Loucy (cell line): ENCODE results near the gene ACSF3.

Experiments
- H2AFZ ChIP-seq: fragments of 200-600 bp; sonication (generic); 2 replicates; pipeline ENCODE4 v1.6.0; 2016; ENCODE audit warnings: antibody characterized with exemption, mild to moderate bottlenecking, low read length, moderate library complexity
- H3F3A ChIP-seq: fragments of 200-600 bp; 2 replicates; pipeline ENCODE4 v1.6.0; 2016; ENCODE audit warnings: antibody characterized with exemption, low read depth, mild to moderate bottlenecking
- H3K27me3 ChIP-seq: fragments of 200-600 bp; sonication (generic); 2 replicates; pipeline ENCODE4 v1.6.1; 2014; ENCODE audit warnings: low read length, mild to moderate bottlenecking; ENCODE audit not compliant: insufficient read depth, poor library complexity, severe bottlenecking
- H3K36me3 ChIP-seq: fragments of 200-600 bp; sonication (generic); 2 replicates; pipeline ENCODE4 v1.6.1; 2016; ENCODE audit warnings: low read length; ENCODE audit not compliant: insufficient read depth
- H3K4me1 ChIP-seq: fragments of 200-600 bp; sonication (generic); 2 replicates; pipeline ENCODE4 v1.5.1; 2014; ENCODE audit warnings: low read length, mild to moderate bottlenecking; ENCODE audit not compliant: insufficient read depth, poor library complexity, severe bottlenecking
- H3K4me2 ChIP-seq: fragments of 200-600 bp; sonication (generic); 2 replicates; pipeline ENCODE4 v1.6.0; 2014; ENCODE audit warnings: antibody characterized with exemption, low read length, low read depth, mild to moderate bottlenecking; ENCODE audit not compliant: poor library complexity, severe bottlenecking
- H3K4me3 ChIP-seq: fragments of 200-600 bp; sonication (generic); 2 replicates; pipeline ENCODE4 v1.5.1; 2014; ENCODE audit warnings: low read length, mild to moderate bottlenecking, mixed read lengths; ENCODE audit not compliant: poor library complexity, severe bottlenecking
- H3K79me2 ChIP-seq: fragments of 200-600 bp; sonication (generic); 2 replicates; pipeline ENCODE4 v1.6.1; 2014; ENCODE audit warnings: low read length; ENCODE audit not compliant: insufficient read depth
- H3K9ac ChIP-seq: fragments of 200-600 bp; sonication (generic); 2 replicates; pipeline ENCODE4 v1.6.0; 2014; ENCODE audit warnings: mild to moderate bottlenecking, low read depth, low read length, moderate library complexity; ENCODE audit not compliant: poor library complexity, severe bottlenecking
- H3K9me2 ChIP-seq: fragments of 200-600 bp; sonication (generic); replicated peaks from 2 replicates; pipeline ENCODE4 v1.6.1; 2016; ENCODE audit warnings: low read depth, low read length, mixed read lengths
- H3K9me3 ChIP-seq: fragments of 200-600 bp; sonication (generic); 2 replicates; pipeline ENCODE4 v1.6.1; 2014; ENCODE audit warnings: mild to moderate bottlenecking, antibody characterized with exemption, low read length, low read depth; ENCODE audit not compliant: insufficient read depth
- H4K20me1 ChIP-seq: fragments of 200-600 bp; sonication (generic); 2 replicates; pipeline ENCODE4 v1.6.0; 2014; ENCODE audit warnings: antibody characterized with exemption, low read length, mild to moderate bottlenecking; ENCODE audit not compliant: insufficient read depth, poor library complexity, severe bottlenecking
- EZH2phosphoT487 ChIP-seq: fragments of 200-600 bp; IDR thresholded peaks from 2 replicates; pipeline ENCODE4 v1.6.1; 2018; ENCODE audit warnings: antibody characterized with exemption, mild to moderate bottlenecking, moderate library complexity, borderline replicate concordance
- TF ChIP-seq, protein P1 (sequence below): fragments of 200-600 bp; sonication (generic); conservative IDR thresholded peaks from 2 replicates; pipeline ENCODE4 v1.5.1; 2014; ENCODE audit warnings: mild to moderate bottlenecking, antibody characterized with exemption, low read length

ACSF3 gene

DNA sequence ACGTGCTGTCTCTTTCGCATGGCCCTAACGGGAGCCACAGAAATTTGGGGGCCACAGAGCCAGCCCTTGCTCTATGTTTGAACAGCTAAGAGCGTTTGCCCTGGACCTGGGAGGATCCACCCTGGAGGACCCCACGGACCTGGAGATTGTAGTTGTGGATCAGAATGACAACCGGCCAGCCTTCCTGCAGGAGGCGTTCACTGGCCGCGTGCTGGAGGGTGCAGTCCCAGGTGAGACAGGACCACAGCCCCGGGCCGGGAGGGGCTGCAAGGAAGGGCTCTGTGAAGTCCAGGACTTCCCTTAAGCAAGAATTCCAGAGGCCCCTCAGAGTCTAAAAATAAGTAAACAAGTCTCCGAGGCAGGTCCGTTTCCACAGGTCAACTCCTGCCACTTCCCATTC is 89.8 kb downstream of the ACSF3 start:
- H3K9ac ChIP-seq: no peak overlapping the region
- no peaks in the 10 kb centered on the region for H3K27me3 ChIP-seq
- H2AFZ ChIP-seq: no peak overlapping the region
- H3K9me2 ChIP-seq: no peaks in the 10 kb centered on the region
- H3K4me2 ChIP-seq: no peak overlapping the region
- no peaks in the 10 kb centered on the region for H3K36me3 ChIP-seq
- H3K4me3 ChIP-seq: no peak overlapping the region
- H3K9me3 ChIP-seq: no peaks in the 10 kb centered on the region
- no peak for TF ChIP-seq EZH2phosphoT487
- TF ChIP-seq, protein P1, sequence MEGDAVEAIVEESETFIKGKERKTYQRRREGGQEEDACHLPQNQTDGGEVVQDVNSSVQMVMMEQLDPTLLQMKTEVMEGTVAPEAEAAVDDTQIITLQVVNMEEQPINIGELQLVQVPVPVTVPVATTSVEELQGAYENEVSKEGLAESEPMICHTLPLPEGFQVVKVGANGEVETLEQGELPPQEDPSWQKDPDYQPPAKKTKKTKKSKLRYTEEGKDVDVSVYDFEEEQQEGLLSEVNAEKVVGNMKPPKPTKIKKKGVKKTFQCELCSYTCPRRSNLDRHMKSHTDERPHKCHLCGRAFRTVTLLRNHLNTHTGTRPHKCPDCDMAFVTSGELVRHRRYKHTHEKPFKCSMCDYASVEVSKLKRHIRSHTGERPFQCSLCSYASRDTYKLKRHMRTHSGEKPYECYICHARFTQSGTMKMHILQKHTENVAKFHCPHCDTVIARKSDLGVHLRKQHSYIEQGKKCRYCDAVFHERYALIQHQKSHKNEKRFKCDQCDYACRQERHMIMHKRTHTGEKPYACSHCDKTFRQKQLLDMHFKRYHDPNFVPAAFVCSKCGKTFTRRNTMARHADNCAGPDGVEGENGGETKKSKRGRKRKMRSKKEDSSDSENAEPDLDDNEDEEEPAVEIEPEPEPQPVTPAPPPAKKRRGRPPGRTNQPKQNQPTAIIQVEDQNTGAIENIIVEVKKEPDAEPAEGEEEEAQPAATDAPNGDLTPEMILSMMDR: no peak
- H3K79me2 ChIP-seq: no peaks in the 10 kb centered on the region
- H3F3A ChIP-seq: no peaks in the 10 kb centered on the region
- no peaks in the 10 kb centered on the region for H3K4me1 ChIP-seq
- H4K20me1 ChIP-seq: no peaks in the 10 kb centered on the region

DNA sequence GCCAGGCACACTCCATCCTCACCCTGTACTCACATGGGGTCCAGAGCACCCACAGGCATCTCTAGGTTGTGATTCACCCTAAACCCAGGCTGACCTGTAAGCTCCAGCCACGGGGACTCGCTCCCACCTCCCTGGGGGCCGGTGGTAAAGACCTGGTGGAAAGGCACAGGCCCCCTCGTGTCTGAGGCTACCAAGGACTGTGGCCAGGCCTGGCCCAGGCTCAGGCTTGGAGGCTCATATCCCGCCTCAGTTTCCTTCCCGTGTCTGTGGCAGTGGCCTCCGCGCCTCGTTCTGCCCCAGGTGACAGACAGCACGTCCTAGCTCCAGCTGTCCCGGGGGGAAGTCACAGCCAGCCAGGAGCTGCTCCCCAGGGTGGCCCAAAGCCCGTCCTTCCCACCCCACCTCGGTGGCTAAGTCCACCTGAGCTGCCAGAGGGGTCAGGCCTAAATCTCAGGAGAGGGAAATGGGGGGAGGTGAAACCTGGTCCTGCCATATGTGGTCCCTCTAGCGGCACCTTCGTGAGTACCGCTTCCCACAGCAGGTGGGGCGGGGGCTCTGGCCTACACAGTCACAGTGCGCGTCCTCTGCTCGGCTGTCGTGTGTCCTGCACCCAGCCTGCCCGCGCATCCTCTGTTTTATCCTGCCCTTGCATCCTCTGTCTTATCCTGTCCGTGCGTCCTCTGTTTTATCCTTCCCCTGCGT is 90.5 kb downstream of the ACSF3 start:
- Histone ChIP-seq H3K9me2 (no peaks in the 10 kb centered on the region), H3K4me2 (no peak overlapping the region), H3K27me3 (no peaks in the 10 kb centered on the region), H3K9me3 (no peaks in the 10 kb centered on the region), H3K4me1 (no peaks in the 10 kb centered on the region), H3K4me3 (no peak overlapping the region), H3K36me3 (no peaks in the 10 kb centered on the region), H3F3A (no peaks in the 10 kb centered on the region), H2AFZ (no peak overlapping the region), H3K79me2 (no peaks in the 10 kb centered on the region), H4K20me1 (no peaks in the 10 kb centered on the region), H3K9ac (no peak overlapping the region)
- TF ChIP-seq, protein P1: no peak
- TF ChIP-seq EZH2phosphoT487: no peak

DNA sequence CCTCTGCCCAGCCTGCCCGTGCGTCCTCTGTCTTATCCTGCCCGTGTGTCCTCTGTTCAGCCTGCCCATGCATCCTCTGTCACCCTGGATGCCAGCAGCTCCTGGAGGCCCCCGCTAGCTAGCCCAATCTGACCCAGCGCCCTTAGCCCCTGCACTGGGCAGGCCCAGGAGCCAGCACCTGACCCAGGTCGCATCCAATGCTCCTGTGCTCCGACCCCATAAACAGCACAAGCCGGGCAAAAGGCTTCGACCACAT is 91.0 kb downstream of the ACSF3 start:
- Histone ChIP-seq H3K79me2 (no peaks in the 10 kb centered on the region), H3K9ac (no peak overlapping the region), H3F3A (no peaks in the 10 kb centered on the region), H3K9me3 (no peaks in the 10 kb centered on the region), H3K4me1 (no peaks in the 10 kb centered on the region), H3K9me2 (no peaks in the 10 kb centered on the region), H3K36me3 (no peaks in the 10 kb centered on the region), H2AFZ (no peak overlapping the region), H3K4me2 (no peak overlapping the region), H3K4me3 (no peak overlapping the region), H4K20me1 (no peaks in the 10 kb centered on the region), H3K27me3 (no peaks in the 10 kb centered on the region)
- TF ChIP-seq, protein P1: no peak
- TF ChIP-seq EZH2phosphoT487: no peak
